Ectodermal cell (in vitro differentiated cells): Measurements from ENCODE around the gene DZIP1L.
"Not testable (repeated sequence)": the region's sequence is repeated elsewhere in the genome, so short reads cannot be mapped to it uniquely, and the experiment has no call there.

Experiments used
- H3K27ac ChIP-seq: 2 replicates; pipeline ENCODE4 v1.7.0; 2013; ENCODE audit warnings: mild to moderate bottlenecking, low read depth, low read length; ENCODE audit not compliant: insufficient read depth, poor library complexity, severe bottlenecking
- H3K27me3 ChIP-seq: 2 replicates; pipeline ENCODE4 v1.7.0; 2013; ENCODE audit warnings: mild to moderate bottlenecking, low read length; ENCODE audit not compliant: insufficient read depth, control insufficient read depth, poor library complexity, severe bottlenecking
- H3K36me3 ChIP-seq: one replicate; pipeline ENCODE4 v1.7.0; 2013; ENCODE audit warnings: low read length; ENCODE audit not compliant: control insufficient read depth, insufficient read depth
- H3K4me1 ChIP-seq: one replicate; pipeline ENCODE4 v1.7.0; 2013; ENCODE audit warnings: low read length; ENCODE audit not compliant: control insufficient read depth, insufficient read depth
- H3K4me3 ChIP-seq: 2 replicates; pipeline ENCODE4 v1.7.0; 2013; ENCODE audit warnings: low read depth, low read length, control low read depth; ENCODE audit not compliant: insufficient read depth
- H3K9me3 ChIP-seq: 2 replicates; pipeline ENCODE4 v1.7.0; 2013; ENCODE audit warnings: mild to moderate bottlenecking, low read length, moderate library complexity; ENCODE audit not compliant: control insufficient read depth
- WGBS, 2 experiments: methylation state at CpG; one replicate each; pipeline ENCODE4 v1.1.7; 2013; ENCODE audit warnings: missing lambda C conversion rate in 2 of 2; 5-methylcytosine and 5-hydroxymethylcytosine counted together

DZIP1L gene

DNA sequence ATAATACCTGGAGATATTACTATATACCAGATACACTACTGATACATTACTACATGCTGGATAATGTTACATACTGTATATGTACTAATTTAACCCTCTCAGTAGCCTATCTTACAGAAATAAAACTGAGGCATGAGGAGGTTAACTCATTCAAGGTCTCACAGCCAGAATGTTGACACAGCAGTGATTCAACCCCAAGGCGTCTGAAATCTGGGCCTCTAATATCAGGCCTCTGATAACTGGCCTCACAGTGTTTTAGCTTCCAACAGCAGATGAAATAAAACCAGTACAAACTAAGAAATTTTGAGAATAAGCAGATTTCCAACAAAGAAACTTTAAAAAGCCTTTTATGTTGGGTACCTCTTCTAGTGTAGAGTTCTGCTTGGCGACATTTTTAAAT, 23.4 kb downstream of the DZIP1L start:
- no peak overlapping the region for H3K27ac ChIP-seq
- no peaks in the 10 kb centered on the region for H3K9me3 ChIP-seq
- H3K36me3 ChIP-seq, result peaks cover 17% of the 10 kb centered on the region
- H3K4me1 ChIP-seq, result no peaks in the 10 kb centered on the region
- WGBS, 2 experiments, result 92 to 95% methylated on average over 2 of the region's 2 CpGs
- no peaks in the 10 kb centered on the region for H3K27me3 ChIP-seq
- no peak overlapping the region for H3K4me3 ChIP-seq

DNA sequence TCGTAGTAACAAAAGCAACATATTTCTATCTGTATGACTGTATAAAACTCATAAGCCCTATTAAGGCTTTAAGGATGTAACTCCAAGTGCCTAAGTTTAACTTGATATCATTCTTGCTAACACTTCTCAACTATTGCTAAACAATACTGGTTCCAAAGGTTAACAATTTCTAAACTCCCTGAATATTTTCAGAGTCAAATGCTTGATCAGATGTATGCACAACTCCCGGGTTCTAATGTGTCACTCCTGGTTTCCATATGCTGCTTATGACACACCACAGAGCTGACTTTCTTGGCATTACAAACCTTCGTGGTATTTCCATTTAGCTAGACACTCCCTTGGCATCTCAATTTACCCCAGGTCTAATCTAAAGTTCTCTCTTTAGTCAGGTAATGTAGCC, 26.3 kb downstream of the DZIP1L start:
- Histone ChIP-seq H3K9me3 (no peaks in the 10 kb centered on the region), H3K36me3 (peaks cover 17% of the 10 kb centered on the region), H3K4me3 (no peak overlapping the region), H3K27me3 (no peaks in the 10 kb centered on the region), H3K27ac (no peak overlapping the region), H3K4me1 (no peaks in the 10 kb centered on the region)
- 95 to 99% methylated on average over 2 to 3 of the region's 3 CpGs for whole genome bisulfite sequencing, 2 experiments

DNA sequence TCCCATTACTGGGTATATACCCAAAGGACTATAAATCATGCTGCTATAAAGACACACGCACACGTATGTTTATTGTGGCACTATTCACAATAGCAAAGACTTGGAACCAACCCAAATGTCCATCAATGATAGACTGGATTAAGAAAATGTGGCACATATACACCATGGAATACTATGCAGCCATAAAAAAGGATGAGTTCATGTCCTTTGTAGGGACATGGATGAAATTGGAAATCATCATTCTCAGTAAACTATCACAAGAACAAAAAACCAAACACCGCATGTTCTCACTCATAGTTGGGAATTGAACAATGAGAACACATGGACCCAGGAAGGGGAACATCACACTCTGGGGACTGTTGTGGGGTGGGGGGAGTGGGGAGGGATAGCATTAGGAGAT, 29.7 kb downstream of the DZIP1L start:
- H3K9me3 ChIP-seq, H3K27me3 ChIP-seq, H3K4me1 ChIP-seq, H3K4me3 ChIP-seq, H3K27ac ChIP-seq: not testable (repeated sequence)
- WGBS, 2 experiments, result 100% methylated on average over 1 of the region's 3 CpGs; no CpG with 5 or more reads in 1 of the 2 experiments
- H3K36me3 ChIP-seq, result peaks cover 17% of the 10 kb centered on the region

DNA sequence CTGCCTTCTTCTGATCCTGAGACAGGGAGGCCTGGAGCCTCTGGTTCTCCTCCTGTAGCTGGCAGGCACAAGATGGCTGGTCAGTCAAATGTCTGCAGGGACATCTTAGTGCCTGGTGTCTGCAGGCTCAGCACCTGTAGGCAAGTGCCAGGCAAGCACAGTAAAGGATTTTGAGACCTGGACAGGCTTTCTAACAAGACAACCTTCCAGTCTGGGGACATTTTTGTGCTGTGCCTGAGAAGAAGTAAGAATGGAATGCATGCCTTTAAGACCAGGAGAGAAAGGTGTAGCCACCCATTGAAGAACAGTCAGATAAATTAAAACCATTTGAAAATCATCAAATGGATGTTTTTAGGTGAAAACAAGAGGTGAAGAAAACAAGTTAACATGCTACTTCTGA, 31.2 kb downstream of the DZIP1L start:
- H3K4me1 ChIP-seq, result no peaks in the 10 kb centered on the region
- no peak overlapping the region for H3K27ac ChIP-seq
- peaks cover 17% of the 10 kb centered on the region for H3K36me3 ChIP-seq
- H3K9me3 ChIP-seq, result no peaks in the 10 kb centered on the region
- H3K27me3 ChIP-seq, result no peaks in the 10 kb centered on the region
- H3K4me3 ChIP-seq, result no peak overlapping the region

DNA sequence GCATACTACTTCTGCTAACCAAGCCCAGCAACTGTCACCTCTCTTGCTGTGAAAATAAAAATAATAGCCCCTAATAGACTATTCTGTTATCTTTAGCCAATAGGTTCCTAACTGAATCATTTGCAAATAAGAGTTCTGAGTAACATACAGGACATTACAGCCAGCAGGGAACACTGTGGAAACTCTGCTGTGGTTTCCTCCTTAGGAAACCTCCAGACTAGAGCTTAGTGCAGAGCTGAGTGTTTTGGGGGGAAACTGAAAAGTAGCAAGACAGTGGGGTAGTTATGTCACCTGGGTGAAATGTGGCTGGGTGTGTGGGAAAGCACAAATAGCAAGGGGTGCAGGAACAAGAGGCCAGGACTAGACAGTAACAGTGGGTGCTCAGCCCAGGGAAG, 32.4 kb downstream of the DZIP1L start:
- Histone ChIP-seq H3K36me3 (peaks cover 11% of the 10 kb centered on the region), H3K4me3 (no peak overlapping the region), H3K4me1 (no peaks in the 10 kb centered on the region), H3K9me3 (no peaks in the 10 kb centered on the region), H3K27me3 (no peaks in the 10 kb centered on the region), H3K27ac (no peak overlapping the region)

DNA sequence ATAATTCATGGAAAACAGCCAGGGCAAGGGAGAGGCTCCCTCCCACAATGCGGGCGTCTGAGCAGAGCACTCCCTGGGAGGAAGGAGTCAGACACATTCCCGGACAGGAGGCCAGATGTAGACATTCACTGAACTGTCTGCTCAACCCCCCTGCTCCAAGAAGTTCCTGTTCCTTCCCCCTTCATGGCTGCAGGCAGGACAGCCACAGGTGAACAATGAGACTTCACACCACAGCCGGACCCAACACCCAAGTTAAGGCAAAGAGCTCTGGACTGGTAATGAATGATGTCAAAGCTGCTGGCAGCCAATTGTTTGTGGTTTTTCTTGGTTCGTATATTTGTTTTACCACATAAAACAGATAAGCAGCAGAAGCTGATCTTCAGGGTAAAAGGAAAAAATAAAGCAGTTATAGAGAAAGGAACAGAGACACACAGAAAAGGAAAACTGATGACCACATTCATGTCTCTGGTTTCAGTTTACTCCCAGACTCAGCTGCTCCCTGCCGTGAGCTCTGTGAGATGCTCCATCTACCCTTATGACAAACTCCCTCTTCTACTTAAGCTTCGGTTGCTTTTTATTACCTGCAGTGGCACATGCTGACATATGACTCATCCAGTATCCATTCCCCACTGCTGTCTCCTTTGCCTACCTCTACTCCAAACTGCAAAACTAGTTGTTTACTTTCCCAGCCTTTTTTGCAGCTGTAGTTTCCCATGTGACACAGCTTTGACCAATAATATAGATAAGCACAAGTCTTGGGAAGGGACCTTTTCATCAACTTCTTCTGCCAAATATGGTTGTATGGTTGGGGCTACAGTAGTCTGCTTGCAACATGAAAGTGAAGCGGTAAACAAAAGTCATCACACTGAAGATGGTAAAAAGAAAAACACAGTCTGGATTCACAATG, 33.1 kb downstream of the DZIP1L start:
- no peaks in the 10 kb centered on the region for H3K4me1 ChIP-seq
- H3K9me3 ChIP-seq, result no peaks in the 10 kb centered on the region
- WGBS, 2 experiments, result 86% methylated on average over 7 to 8 of the region's 8 CpGs
- H3K36me3 ChIP-seq, result peaks cover 7% of the 10 kb centered on the region
- no peak overlapping the region for H3K27ac ChIP-seq
- H3K27me3 ChIP-seq, result no peaks in the 10 kb centered on the region
- no peak overlapping the region for H3K4me3 ChIP-seq

DNA sequence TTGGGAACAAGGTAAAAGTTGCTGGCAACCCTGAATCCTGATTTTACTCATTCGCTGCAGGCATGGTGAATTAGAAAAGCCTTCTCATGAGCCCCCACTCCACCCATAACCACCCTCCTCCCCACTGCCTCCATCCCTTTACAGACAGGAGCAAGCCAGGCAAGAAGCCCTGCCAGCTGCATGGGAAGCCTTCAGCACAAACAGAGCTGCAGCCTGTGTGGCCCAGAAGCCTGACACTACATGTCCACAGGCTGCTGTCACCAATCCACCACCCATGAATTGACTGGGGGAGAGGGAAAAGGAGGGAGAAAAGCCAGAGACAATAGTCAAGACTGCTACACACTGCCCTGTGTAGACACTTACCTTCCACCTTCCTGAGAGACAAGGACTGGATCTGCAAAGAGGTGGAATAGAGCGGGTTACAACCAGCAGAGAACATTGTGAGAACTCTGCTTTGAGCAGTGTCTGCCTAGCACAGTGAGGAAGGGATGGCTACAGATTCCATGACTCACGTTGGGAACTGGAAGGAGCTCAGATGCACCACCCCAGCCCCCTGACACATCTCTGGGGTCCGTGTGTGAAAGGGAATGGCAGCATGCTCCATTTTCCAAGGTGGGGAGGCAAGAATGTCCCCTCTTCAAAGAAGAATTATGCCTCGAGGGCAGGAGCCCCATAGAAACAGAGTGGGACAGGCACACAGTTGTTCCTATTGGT, 33.9 kb downstream of the DZIP1L start:
- WGBS, 2 experiments, result 89 to 93% methylated on average over 5 of the region's 5 CpGs
- Histone ChIP-seq H3K36me3 (peaks cover 4% of the 10 kb centered on the region), H3K27me3 (no peaks in the 10 kb centered on the region), H3K9me3 (no peaks in the 10 kb centered on the region), H3K27ac (no peak overlapping the region), H3K4me1 (no peaks in the 10 kb centered on the region), H3K4me3 (no peak overlapping the region)

DNA sequence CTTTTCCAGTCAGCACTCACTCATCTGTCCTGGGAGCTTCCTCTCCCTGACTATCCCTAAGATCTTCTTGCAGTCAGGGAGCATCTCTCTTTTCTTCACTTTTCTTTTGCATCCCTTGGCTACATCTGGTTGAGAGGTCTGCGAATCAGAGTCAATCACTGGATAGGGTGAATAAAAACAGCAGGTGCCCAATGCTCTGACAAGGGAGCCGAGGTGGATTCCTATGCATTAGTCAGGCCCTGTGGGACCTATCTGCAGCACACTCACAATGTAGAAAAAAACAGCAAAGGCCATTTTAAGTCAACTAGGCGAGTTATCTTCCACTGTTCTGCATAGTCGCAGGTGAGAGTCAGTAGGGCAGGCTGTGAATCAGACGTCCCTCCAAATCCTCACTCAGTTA, 35.5 kb downstream of the DZIP1L start:
- 78 to 80% methylated on average over 5 of the region's 5 CpGs for WGBS, 2 experiments
- Histone ChIP-seq H3K36me3 (no peaks in the 10 kb centered on the region), H3K4me3 (no peak overlapping the region), H3K27ac (no peak overlapping the region), H3K9me3 (no peaks in the 10 kb centered on the region), H3K27me3 (no peaks in the 10 kb centered on the region), H3K4me1 (no peaks in the 10 kb centered on the region)

DNA sequence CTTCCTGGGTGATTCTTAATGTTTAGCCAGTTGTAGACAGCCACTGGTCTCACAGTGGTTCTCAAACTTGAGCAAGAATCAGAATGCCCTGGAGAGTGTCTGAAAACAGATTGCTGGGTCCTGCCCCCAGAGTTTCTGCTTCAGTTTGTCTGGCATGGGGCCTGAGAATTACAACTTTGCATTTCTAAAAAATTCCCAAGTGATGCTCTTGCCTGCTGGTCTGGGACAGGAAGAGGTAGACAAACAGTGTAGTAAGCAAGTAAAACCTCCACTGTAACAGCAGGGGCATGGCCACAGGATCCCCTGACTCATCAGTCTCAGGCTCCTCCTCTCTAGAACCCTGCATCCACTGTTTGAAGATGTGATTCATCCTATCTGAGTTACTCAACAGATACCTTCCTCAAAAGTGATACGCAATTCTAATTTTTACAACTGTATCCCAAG, 36.5 kb downstream of the DZIP1L start:
- Histone ChIP-seq H3K36me3 (no peaks in the 10 kb centered on the region), H3K4me1 (no peaks in the 10 kb centered on the region), H3K27me3 (no peaks in the 10 kb centered on the region), H3K27ac (no peak overlapping the region), H3K4me3 (no peak overlapping the region), H3K9me3 (no peaks in the 10 kb centered on the region)
- 7% methylated on average over 1 of the region's 1 CpG; no CpG with 5 or more reads in 1 of the 2 experiments for WGBS, 2 experiments

DNA sequence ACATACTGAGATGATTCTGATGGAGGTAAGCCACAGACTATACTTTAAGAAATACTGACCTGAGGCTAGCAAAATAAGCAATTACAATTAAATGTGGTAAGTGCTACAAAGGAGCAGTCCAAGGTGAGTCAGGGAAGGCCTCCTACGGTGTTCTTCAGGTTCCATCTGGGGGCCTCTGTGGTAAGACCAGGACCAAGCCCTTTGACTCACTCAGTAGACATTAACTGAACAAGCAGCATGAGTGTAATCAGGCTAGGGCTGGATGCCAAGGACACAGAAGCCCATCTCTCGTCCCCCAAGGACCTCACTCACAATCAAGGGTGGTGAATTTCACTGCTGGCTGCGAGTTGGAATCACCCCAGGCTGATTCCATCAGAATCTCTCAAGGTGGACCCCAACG, 37.3 kb downstream of the DZIP1L start:
- no peaks in the 10 kb centered on the region for H3K36me3 ChIP-seq
- no peaks in the 10 kb centered on the region for H3K9me3 ChIP-seq
- no peak overlapping the region for H3K4me3 ChIP-seq
- no peaks in the 10 kb centered on the region for H3K27me3 ChIP-seq
- no peaks in the 10 kb centered on the region for H3K4me1 ChIP-seq
- 92 to 93% methylated on average over 4 of the region's 4 CpGs for WGBS, 2 experiments
- no peak overlapping the region for H3K27ac ChIP-seq
